Mesendoderm (in vitro differentiated cells): ENCODE data around the gene EZR.
A peak's percentile ranks its signal among the peaks of the same experiment; 100 is the strongest.

Experiments used
- DNase-seq: peaks from one replicate; pipeline ENCODE4 v3.0.0; 2013
- H2AK5ac ChIP-seq: 2 replicates; pipeline ENCODE4 v1.6.1; 2013; ENCODE audit warnings: low read length, inconsistent platforms
- H2BK120ac ChIP-seq: 2 replicates; pipeline ENCODE4 v1.6.1; 2013; ENCODE audit warnings: low read depth, mild to moderate bottlenecking, low read length, moderate library complexity, mixed read lengths
- H2BK15ac ChIP-seq: replicated peaks from 2 replicates; pipeline ENCODE4 v1.6.1; 2013; ENCODE audit warnings: low read depth, mild to moderate bottlenecking, moderate library complexity
- H2BK5ac ChIP-seq: 2 replicates; pipeline ENCODE4 v1.6.1; 2013; ENCODE audit warnings: low read length, inconsistent platforms
- H3K18ac ChIP-seq: 2 replicates; pipeline ENCODE4 v1.6.1; 2013; ENCODE audit warnings: mild to moderate bottlenecking, low read length, mixed read lengths
- H3K23ac ChIP-seq: one replicate; pipeline ENCODE4 v1.6.1; 2013; ENCODE audit warnings: low read length
- H3K27ac ChIP-seq: 2 replicates; pipeline ENCODE4 v1.5.1; 2013; ENCODE audit warnings: low read depth, mild to moderate bottlenecking, inconsistent platforms, low read length, moderate library complexity
- H3K27me3 ChIP-seq: 2 replicates; pipeline ENCODE4 v1.6.1; 2013; ENCODE audit warnings: low read length, control low read depth, mild to moderate bottlenecking, inconsistent platforms; ENCODE audit not compliant: insufficient read depth, poor library complexity
- H3K36me3 ChIP-seq: 2 replicates; pipeline ENCODE4 v1.6.1; 2013; ENCODE audit warnings: low read length, inconsistent platforms; ENCODE audit not compliant: control insufficient read depth, insufficient read depth
- H3K4ac ChIP-seq: one replicate; pipeline ENCODE4 v1.6.1; 2013; ENCODE audit warnings: low read depth, mild to moderate bottlenecking, low read length, moderate library complexity
- H3K4me1 ChIP-seq: 2 replicates; pipeline ENCODE4 v1.6.1; 2013; ENCODE audit warnings: low read depth, low read length, inconsistent platforms; ENCODE audit not compliant: control insufficient read depth
- H3K4me2 ChIP-seq: 2 replicates; pipeline ENCODE4 v1.6.1; 2013; ENCODE audit warnings: low read length
- H3K4me3 ChIP-seq: 2 replicates; pipeline ENCODE4 v1.5.1; 2013; ENCODE audit warnings: mild to moderate bottlenecking, low read length
- H3K56ac ChIP-seq: one replicate; pipeline ENCODE4 v1.6.1; 2013; ENCODE audit warnings: low read length
- H3K79me1 ChIP-seq: 2 replicates; pipeline ENCODE4 v1.6.1; 2013; ENCODE audit warnings: low read length, inconsistent platforms
- H3K79me2 ChIP-seq: 2 replicates; pipeline ENCODE4 v1.6.1; 2013; ENCODE audit warnings: mild to moderate bottlenecking, low read length; ENCODE audit not compliant: control insufficient read depth, insufficient read depth
- H3K9ac ChIP-seq: 2 replicates; pipeline ENCODE4 v1.6.1; 2013; ENCODE audit warnings: low read length, inconsistent platforms
- H4K5ac ChIP-seq: one replicate; pipeline ENCODE4 v1.6.1; 2013; ENCODE audit warnings: low read length
- H4K8ac ChIP-seq: one replicate; pipeline ENCODE4 v1.6.1; 2013; ENCODE audit warnings: low read depth, mild to moderate bottlenecking, control low read depth, low read length, moderate library complexity
- whole genome bisulfite sequencing: extraction: QIAGEN DNeasy Blood & Tissue Kit; methylation state at CpG from one replicate; pipeline ENCODE4 v1.1.7; 2013; ENCODE audit warnings: low lambda C conversion rate, missing lambda C conversion rate; ENCODE audit not compliant: insufficient coverage; ENCODE audit errors: extremely low coverage; 5-methylcytosine and 5-hydroxymethylcytosine counted together

Gene EZR

DNA sequence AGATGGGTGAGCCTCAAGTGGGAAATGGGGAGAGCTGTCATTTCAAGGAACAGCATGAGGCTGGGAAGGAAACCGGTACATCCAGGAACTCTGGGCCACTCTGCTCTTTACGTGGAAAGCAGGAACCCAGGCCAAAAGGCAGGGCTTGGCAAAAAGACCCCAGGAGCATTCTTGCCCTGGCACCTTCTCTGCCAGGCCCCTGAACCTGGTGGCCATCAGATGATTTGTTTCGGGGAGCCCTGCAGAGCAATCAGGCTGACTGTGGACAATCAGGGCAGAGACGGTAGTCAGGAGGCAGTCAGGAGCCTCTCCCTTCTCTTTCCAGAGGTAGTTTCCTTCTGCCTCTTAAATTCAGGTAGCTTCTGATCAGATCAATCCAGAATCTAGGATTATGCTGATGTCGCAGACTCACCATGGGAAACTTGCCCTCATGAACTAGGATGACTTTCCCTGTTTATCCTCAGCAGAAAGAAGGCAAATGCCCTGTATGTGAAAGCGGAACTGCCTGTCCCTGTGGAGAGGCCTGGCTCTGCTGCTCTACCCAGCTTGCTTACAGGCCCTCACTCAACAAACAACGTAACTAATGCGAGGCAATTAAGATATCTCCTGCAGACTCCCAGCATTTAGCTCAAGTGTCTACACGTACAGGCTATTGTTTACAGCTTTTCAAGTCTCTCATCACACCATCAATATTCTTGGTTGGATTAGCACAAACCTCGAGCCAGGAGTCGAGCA, 36.6 kb downstream of the EZR start:
- H3K27ac ChIP-seq = no peak overlapping the region
- peaks cover 25% of the 10 kb centered on the region for H3K36me3 ChIP-seq
- DNase-seq = no peak

DNA sequence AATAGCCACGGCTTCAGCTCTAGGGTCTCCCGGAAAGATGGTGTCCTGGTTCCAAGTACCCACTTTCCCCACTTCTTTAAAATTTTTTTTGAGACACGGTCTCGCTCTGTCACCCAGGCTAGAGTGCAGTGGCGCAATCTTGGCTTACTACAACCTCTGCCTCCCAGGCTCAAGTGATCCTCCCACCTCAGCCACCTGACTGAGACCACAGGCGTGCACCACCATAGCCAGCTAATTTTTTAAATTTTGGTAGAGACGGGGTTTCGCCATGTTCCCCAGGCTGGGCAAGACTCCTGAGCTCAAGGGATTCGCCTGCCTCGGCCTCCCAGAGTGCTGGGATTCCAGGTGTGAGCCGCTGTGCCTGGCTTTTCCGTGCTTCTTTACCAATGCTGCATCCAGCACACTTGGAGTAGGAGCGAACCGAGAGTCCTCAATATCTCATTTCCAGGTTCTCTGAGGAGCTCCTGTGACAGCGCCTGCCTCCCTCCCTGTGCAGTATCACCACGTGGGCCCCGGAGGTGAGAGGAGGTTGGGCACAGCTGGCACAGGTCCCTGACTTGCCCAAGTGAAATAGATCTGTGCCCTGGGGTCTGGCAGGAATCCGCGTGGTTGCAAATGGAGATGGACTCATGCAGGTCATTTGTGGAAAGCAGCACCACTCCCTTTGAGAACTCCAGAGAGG, 37.3 kb downstream of the EZR start:
- Histone ChIP-seq H3K27me3 (no peaks in the 10 kb centered on the region), H3K4ac (no peak overlapping the region), H3K36me3 (peaks cover 23% of the 10 kb centered on the region), H3K79me1 (peaks cover 24% of the 10 kb centered on the region), H3K4me1 (peaks cover 3% of the 10 kb centered on the region), H3K4me3 (no peak overlapping the region), H4K8ac (no peak overlapping the region), H4K5ac (no peak overlapping the region), H3K79me2 (peaks cover 24% of the 10 kb centered on the region), H3K4me2 (no peak overlapping the region), H3K9ac (no peak overlapping the region), H3K56ac (no peak overlapping the region), H2BK15ac (no peak overlapping the region), H3K23ac (no peak overlapping the region), H3K27ac (no peak overlapping the region), H2BK5ac (no peak overlapping the region), H2AK5ac (no peak overlapping the region), H2BK120ac (no peak overlapping the region), H3K18ac (no peak overlapping the region)
- no peak for DNase-seq
- no CpG with 5 or more reads among the region's 19 CpGs for WGBS

More for the DNA sequence above, 36.6 kb downstream of the EZR start:
- no peak overlapping the region for H3K23ac ChIP-seq
- no peak overlapping the region for H3K4me2 ChIP-seq
- H4K8ac ChIP-seq = no peak overlapping the region
- no peak overlapping the region for H2BK120ac ChIP-seq
- no peak overlapping the region for H2AK5ac ChIP-seq
- no peak overlapping the region for H4K5ac ChIP-seq
- no peak overlapping the region for H3K56ac ChIP-seq
- H3K4ac ChIP-seq = no peak overlapping the region
- no CpG with 5 or more reads among the region's 11 CpGs for WGBS
- H3K9ac ChIP-seq = no peak overlapping the region
- H3K79me2 ChIP-seq = peaks cover 26% of the 10 kb centered on the region
- no peak overlapping the region for H3K18ac ChIP-seq
- peaks cover 22% of the 10 kb centered on the region for H3K79me1 ChIP-seq
- H2BK5ac ChIP-seq = no peak overlapping the region
- H3K4me3 ChIP-seq = no peak overlapping the region
- peaks cover 3% of the 10 kb centered on the region for H3K4me1 ChIP-seq
- H3K27me3 ChIP-seq = no peaks in the 10 kb centered on the region
- no peak overlapping the region for H2BK15ac ChIP-seq

DNA sequence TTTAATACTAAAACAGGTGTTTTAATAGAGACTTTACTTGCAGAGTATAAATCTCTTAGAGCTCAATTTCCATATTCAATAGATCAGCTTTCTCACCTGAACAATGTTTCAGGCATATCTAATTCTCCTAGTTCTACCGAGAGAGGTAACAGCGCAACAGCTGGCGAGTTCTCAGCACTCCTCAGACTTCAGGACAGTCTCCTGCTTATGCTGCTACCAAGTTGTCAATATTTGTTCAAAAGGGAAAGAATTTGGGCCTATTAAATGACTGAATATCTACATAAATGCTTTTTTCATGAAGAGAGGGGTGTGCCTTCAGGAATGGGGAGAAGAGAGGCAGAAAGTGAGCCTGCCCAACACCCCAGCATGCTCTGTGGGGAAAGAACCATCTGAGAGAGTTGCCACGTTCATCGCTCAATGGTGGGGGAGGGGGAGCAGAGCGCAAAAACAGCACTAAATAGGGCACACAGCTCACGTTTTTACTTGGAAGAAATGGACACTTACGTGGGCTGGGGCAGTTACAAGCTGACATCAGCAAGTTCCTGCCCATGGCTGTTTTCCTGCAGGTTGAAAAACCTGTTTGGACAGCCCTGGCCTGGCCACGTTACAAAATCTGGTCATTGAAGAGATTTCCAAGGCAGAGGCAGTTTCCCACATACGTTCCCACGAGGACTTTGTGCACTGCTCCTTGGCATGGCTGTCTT, 38.0 kb downstream of the EZR start:
- no peak overlapping the region for H3K56ac ChIP-seq
- no peak overlapping the region for H2BK5ac ChIP-seq
- no peak overlapping the region for H2BK120ac ChIP-seq
- no peak overlapping the region for H4K5ac ChIP-seq
- no peak overlapping the region for H3K4me3 ChIP-seq
- peaks cover 27% of the 10 kb centered on the region for H3K79me2 ChIP-seq
- no peak overlapping the region for H2AK5ac ChIP-seq
- no peak overlapping the region for H3K9ac ChIP-seq
- H3K27me3 ChIP-seq = no peaks in the 10 kb centered on the region
- H3K4me2 ChIP-seq = no peak overlapping the region
- no peak overlapping the region for H3K23ac ChIP-seq
- H3K79me1 ChIP-seq = peaks cover 25% of the 10 kb centered on the region
- H3K4ac ChIP-seq = no peak overlapping the region
- no CpG with 5 or more reads among the region's 11 CpGs for WGBS
- no peak overlapping the region for H4K8ac ChIP-seq
- no peak for DNase-seq
- no peak overlapping the region for H3K27ac ChIP-seq
- H3K18ac ChIP-seq = no peak overlapping the region
- H3K36me3 ChIP-seq = peaks cover 23% of the 10 kb centered on the region
- H3K4me1 ChIP-seq = peaks cover 3% of the 10 kb centered on the region
- no peak overlapping the region for H2BK15ac ChIP-seq

DNA sequence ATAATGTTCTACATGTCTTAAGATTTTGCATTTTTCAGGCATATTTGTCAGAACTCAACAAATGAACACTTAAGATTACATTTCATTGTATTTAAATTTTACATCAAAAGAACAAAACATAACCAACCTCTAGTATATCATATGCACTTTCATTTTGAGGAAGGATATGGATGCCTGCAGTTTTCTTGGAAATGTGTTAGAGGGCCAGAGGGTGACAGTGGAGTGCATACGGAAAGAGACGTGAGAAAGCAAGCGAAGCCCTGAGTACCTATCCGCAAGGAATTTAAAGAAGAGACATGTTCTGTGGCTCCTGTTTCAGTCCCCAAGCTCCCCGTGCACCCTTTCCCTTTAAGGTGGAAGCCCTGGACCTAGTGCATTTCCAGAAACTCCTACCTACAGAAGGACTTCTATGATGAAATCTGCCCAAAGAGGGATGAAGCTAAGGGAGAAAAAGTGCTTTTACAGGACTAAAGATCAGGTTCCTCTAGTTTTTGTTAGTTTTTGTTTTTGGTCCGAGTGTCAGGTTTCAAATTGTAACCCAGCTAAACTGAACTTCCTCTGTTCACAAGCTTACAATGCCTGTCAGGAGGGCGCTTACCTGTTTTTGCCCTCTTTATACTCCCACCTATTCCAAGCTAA, 38.8 kb downstream of the EZR start:
- Histone ChIP-seq H3K79me2 (peaks cover 27% of the 10 kb centered on the region), H3K4ac (no peak overlapping the region), H2BK120ac (no peak overlapping the region), H3K36me3 (peaks cover 23% of the 10 kb centered on the region), H3K23ac (no peak overlapping the region), H4K5ac (no peak overlapping the region), H3K4me3 (no peak overlapping the region), H2BK5ac (no peak overlapping the region), H3K56ac (no peak overlapping the region), H2BK15ac (no peak overlapping the region), H3K27me3 (no peaks in the 10 kb centered on the region), H3K27ac (no peak overlapping the region), H3K4me1 (peaks cover 3% of the 10 kb centered on the region), H3K4me2 (no peak overlapping the region), H3K79me1 (peaks cover 27% of the 10 kb centered on the region), H3K9ac (no peak overlapping the region), H2AK5ac (no peak overlapping the region), H3K18ac (no peak overlapping the region), H4K8ac (no peak overlapping the region)
- no peak for DNase-seq
- no CpG with 5 or more reads among the region's 7 CpGs for WGBS

DNA sequence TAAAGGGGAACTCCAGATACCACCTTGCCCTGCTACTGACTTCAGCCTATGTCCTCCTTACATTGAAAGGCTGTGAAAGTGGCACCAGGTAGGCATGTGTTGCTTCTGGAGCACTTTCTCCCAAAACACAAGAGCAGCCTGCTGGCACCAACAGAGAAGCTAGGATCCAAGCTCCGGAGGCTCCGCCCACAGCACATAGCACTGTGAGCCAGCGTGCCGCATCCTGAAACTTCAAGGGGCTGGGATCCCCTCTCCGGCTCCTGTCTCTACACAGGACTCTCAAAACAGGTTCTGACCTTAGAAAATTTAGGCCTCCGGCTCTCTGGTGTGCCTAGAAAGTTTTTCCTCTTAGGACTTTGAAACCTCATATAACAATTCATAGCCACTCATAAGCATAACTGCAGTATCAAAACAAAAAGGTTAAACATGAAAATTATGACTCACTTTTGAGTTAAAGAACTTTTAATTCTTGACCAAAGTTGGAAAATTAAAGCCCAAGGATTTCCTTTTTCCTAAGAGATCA, 41.1 kb downstream of the EZR start:
- Histone ChIP-seq H2BK120ac (no peak overlapping the region), H3K4me1 (peaks cover 15% of the 10 kb centered on the region), H3K79me2 (peaks cover 22% of the 10 kb centered on the region), H3K4me3 (no peak overlapping the region), H3K56ac (peak overlapping the region; percentile 45), H3K4me2 (no peak overlapping the region), H3K27ac (no peak overlapping the region), H2BK5ac (no peak overlapping the region), H3K27me3 (no peaks in the 10 kb centered on the region), H3K4ac (no peak overlapping the region), H3K79me1 (peaks cover 24% of the 10 kb centered on the region), H3K36me3 (peaks cover 11% of the 10 kb centered on the region), H4K8ac (no peak overlapping the region), H3K18ac (no peak overlapping the region), H2AK5ac (no peak overlapping the region), H4K5ac (no peak overlapping the region), H2BK15ac (no peak overlapping the region), H3K23ac (no peak overlapping the region), H3K9ac (no peak overlapping the region)
- no peak for DNase-seq
- WGBS = no CpG with 5 or more reads among the region's 6 CpGs
